Measurements from ENCODE around the gene DGKD.

The DGKD gene

DNA sequence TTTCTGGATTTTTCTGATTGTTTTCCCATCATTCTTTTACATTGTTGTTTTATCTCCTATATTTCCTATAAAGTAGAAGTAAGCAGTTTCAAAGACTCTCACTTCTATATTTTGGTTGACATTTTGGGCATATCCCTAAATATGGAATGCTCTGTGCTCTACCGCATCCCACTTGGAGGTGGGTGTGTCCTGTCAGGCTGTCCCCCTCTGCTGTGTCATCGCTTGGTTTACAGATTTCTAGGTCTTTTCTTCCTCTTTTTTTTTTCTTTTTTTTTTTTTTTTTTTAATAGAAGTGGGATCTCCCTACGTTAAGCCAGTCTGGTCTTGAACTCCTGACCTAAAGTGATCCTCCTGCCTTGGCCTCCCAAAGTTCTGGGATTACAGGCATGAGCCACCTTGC is 13.3 kb downstream of the DGKD start:
- Histone ChIP-seq H3K36me3 (replicated peaks; ENCODE audit: insufficient read depth, low read length) (no peaks in the 10 kb centered on the region; the same call in none of the 2 replicates), H3K27me3 (replicated peaks; ENCODE audit: insufficient read depth, low read length) (no peaks in the 10 kb centered on the region), H3K9me2 (replicated peaks; ENCODE audit: insufficient read depth, low read length) (no peaks in the 10 kb centered on the region), H4K20me1 (ENCODE audit: insufficient read depth, low read length) (no peaks in the 10 kb centered on the region), H3K79me2 (ENCODE audit: low read length) (peaks cover 57% of the 10 kb centered on the region), H3K9me3 (replicated peaks; ENCODE audit: insufficient read depth, low read length) (no peaks in the 10 kb centered on the region), H3K4me3 (ENCODE audit: low read length) (no peak overlapping the region), H3K27ac (ENCODE audit: low read length) (no peak overlapping the region), H3K9ac (ENCODE audit: low read length) (no peak overlapping the region), H3K4me1 (ENCODE audit: low read length) (no peaks in the 10 kb centered on the region), H3F3A (ENCODE audit: insufficient read depth, low read length) (no peaks in the 10 kb centered on the region), H2AFZ (ENCODE audit: low read length) (no peak overlapping the region), H3K4me2 (ENCODE audit: low read depth, low read length) (no peak overlapping the region)
- no peak for DNase-seq
- TF ChIP-seq EZH2 (optimal IDR thresholded peaks at IDR 0.05; ENCODE audit: low read depth, low read length) (no peak), EZH2phosphoT487 (IDR thresholded peaks at IDR 0.05; ENCODE audit: low read length) (no peak)
- TF ChIP-seq, protein P1, sequence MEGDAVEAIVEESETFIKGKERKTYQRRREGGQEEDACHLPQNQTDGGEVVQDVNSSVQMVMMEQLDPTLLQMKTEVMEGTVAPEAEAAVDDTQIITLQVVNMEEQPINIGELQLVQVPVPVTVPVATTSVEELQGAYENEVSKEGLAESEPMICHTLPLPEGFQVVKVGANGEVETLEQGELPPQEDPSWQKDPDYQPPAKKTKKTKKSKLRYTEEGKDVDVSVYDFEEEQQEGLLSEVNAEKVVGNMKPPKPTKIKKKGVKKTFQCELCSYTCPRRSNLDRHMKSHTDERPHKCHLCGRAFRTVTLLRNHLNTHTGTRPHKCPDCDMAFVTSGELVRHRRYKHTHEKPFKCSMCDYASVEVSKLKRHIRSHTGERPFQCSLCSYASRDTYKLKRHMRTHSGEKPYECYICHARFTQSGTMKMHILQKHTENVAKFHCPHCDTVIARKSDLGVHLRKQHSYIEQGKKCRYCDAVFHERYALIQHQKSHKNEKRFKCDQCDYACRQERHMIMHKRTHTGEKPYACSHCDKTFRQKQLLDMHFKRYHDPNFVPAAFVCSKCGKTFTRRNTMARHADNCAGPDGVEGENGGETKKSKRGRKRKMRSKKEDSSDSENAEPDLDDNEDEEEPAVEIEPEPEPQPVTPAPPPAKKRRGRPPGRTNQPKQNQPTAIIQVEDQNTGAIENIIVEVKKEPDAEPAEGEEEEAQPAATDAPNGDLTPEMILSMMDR (IDR thresholded peaks at IDR 0.05; ENCODE audit: low read length), result no peak

- no peak for DNase-seq
- Histone ChIP-seq H3K9me3 (replicated peaks; ENCODE audit: insufficient read depth, low read length) (no peaks in the 10 kb centered on the region), H3K9ac (ENCODE audit: low read length) (no peak overlapping the region), H2AFZ (ENCODE audit: low read length) (no peak overlapping the region), H3K36me3 (replicated peaks; ENCODE audit: insufficient read depth, low read length) (no peaks in the 10 kb centered on the region; the same call in none of the 2 replicates), H3K4me2 (ENCODE audit: low read depth, low read length) (no peak overlapping the region), H3K79me2 (ENCODE audit: low read length) (peaks cover 63% of the 10 kb centered on the region), H3F3A (ENCODE audit: insufficient read depth, low read length) (no peaks in the 10 kb centered on the region), H3K9me2 (replicated peaks; ENCODE audit: insufficient read depth, low read length) (no peaks in the 10 kb centered on the region), H4K20me1 (ENCODE audit: insufficient read depth, low read length) (no peaks in the 10 kb centered on the region), H3K4me3 (ENCODE audit: low read length) (no peak overlapping the region), H3K27ac (ENCODE audit: low read length) (no peak overlapping the region), H3K4me1 (ENCODE audit: low read length) (no peaks in the 10 kb centered on the region), H3K27me3 (replicated peaks; ENCODE audit: insufficient read depth, low read length) (no peaks in the 10 kb centered on the region)
- TF ChIP-seq, protein P1 (IDR thresholded peaks at IDR 0.05; ENCODE audit: low read length), result no peak
- TF ChIP-seq EZH2 (optimal IDR thresholded peaks at IDR 0.05; ENCODE audit: low read depth, low read length) (no peak), EZH2phosphoT487 (IDR thresholded peaks at IDR 0.05; ENCODE audit: low read length) (no peak)
Observed at GRCh38 chr2:233368756-233369155, 14.5 kb downstream of the DGKD start.

DNA sequence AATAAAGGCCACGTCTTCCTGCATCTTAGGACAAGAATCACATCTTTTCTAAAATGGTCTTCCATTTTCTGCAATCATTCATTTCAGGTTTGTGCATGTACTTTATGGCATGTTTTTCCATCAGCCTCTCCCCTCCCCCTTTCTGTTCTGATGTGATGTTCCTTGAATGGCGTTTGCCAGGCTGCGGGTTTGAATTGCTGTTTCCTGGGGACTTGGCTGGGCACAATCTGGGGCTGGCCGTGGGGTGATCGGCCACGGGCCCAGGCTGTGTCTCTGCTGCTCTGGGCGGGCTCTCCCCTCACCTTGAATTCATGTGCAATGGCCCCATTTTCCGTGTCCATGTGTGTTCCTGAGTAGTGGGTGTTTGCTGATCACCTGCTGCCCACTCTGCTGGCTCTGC is 15.2 kb downstream of the DGKD start:
- no peak for DNase-seq
- no peaks in the 10 kb centered on the region for H4K20me1 ChIP-seq (ENCODE audit: insufficient read depth, low read length)
- H3K9ac ChIP-seq (ENCODE audit: low read length), result no peak overlapping the region
- H3K9me3 ChIP-seq (replicated peaks; ENCODE audit: insufficient read depth, low read length), result no peaks in the 10 kb centered on the region
- no peaks in the 10 kb centered on the region for H3K9me2 ChIP-seq (replicated peaks; ENCODE audit: insufficient read depth, low read length)
- peaks cover 4% of the 10 kb centered on the region for H3K4me1 ChIP-seq (ENCODE audit: low read length)
- H3K79me2 ChIP-seq (ENCODE audit: low read length), result peaks cover 68% of the 10 kb centered on the region
- no peak overlapping the region for H3K27ac ChIP-seq (ENCODE audit: low read length)
- peaks cover 3% of the 10 kb centered on the region; the same call in 1 of the 2 replicates for H3F3A ChIP-seq (ENCODE audit: insufficient read depth, low read length)
- H3K4me2 ChIP-seq (ENCODE audit: low read depth, low read length), result no peak overlapping the region
- H3K36me3 ChIP-seq (replicated peaks; ENCODE audit: insufficient read depth, low read length), result no peaks in the 10 kb centered on the region; the same call in 1 of the 2 replicates
- H2AFZ ChIP-seq (ENCODE audit: low read length), result no peak overlapping the region
- H3K4me3 ChIP-seq (ENCODE audit: low read length), result no peak overlapping the region
- TF ChIP-seq, protein P1 (IDR thresholded peaks at IDR 0.05; ENCODE audit: low read length), result no peak
- TF ChIP-seq EZH2 (optimal IDR thresholded peaks at IDR 0.05; ENCODE audit: low read depth, low read length) (no peak), EZH2phosphoT487 (IDR thresholded peaks at IDR 0.05; ENCODE audit: low read length) (no peak)
- H3K27me3 ChIP-seq (replicated peaks; ENCODE audit: insufficient read depth, low read length), result no peaks in the 10 kb centered on the region

Measured in MM.1S (cell line).